ENCODE measurements around the gene ZMAT2. TPM values are rescaled to one million over a fixed set of nuclear protein-coding genes. Genes with fewer than 3 reads are reported as not detected.

ZMAT2 gene
- total RNA-seq, 1 donor from 2014 or later = 42.9 TPM

- Histone ChIP-seq H3K27me3 (ENCODE audit: low read depth) (peaks cover 9% of the 10 kb centered on the region), H3K36me3 (no peaks in the 10 kb centered on the region), H3K9me3 (peaks cover 3% of the 10 kb centered on the region), H3K4me3 (no peak overlapping the region), H3K27ac (no peak overlapping the region), H3K4me1 (no peaks in the 10 kb centered on the region)
- TF ChIP-seq CTCF (IDR thresholded peaks at IDR 0.05) = no peak
- no peak for ATAC-seq
- intact Hi-C loops (cut with DNase I) = no loop called here
- no peak for DNase-seq
Observed at GRCh38 chr5:140733098-140733497, 32.9 kb downstream of the ZMAT2 start.

GRCh38 chr5:140734354-140734753 lies 34.1 kb downstream of the ZMAT2 start:
- intact Hi-C loops (cut with DNase I) = no loop called here
- Histone ChIP-seq H3K36me3 (no peaks in the 10 kb centered on the region), H3K27ac (no peak overlapping the region), H3K9me3 (peaks cover 3% of the 10 kb centered on the region), H3K4me3 (no peak overlapping the region), H3K4me1 (no peaks in the 10 kb centered on the region), H3K27me3 (ENCODE audit: low read depth) (peaks cover 15% of the 10 kb centered on the region)
- ATAC-seq = no peak
- no peak for DNase-seq
- peak; percentile 36 for TF ChIP-seq CTCF (IDR thresholded peaks at IDR 0.05)

GRCh38 chr5:140737486-140737885 lies 37.2 kb downstream of the ZMAT2 start:
- Histone ChIP-seq H3K9me3 (peaks cover 3% of the 10 kb centered on the region), H3K27me3 (ENCODE audit: low read depth) (peaks cover 5% of the 10 kb centered on the region), H3K36me3 (no peaks in the 10 kb centered on the region), H3K4me1 (no peaks in the 10 kb centered on the region), H3K27ac (no peak overlapping the region), H3K4me3 (no peak overlapping the region)
- ATAC-seq (no peak), DNase-seq (no peak)
- intact Hi-C loops (cut with DNase I) = no loop called here
- TF ChIP-seq CTCF (IDR thresholded peaks at IDR 0.05) = no peak

GRCh38 chr5:140741967-140742366 lies 41.7 kb downstream of the ZMAT2 start:
- TF ChIP-seq CTCF (IDR thresholded peaks at IDR 0.05) = no peak
- no peaks in the 10 kb centered on the region for H3K4me1 ChIP-seq
- ATAC-seq (no peak), DNase-seq (no peak)
- H3K36me3 ChIP-seq = no peaks in the 10 kb centered on the region
- intact Hi-C loops (cut with DNase I) = no loop called here
- H3K27ac ChIP-seq = no peak overlapping the region
- peaks cover 7% of the 10 kb centered on the region for H3K9me3 ChIP-seq
- no peak overlapping the region for H3K4me3 ChIP-seq
- H3K27me3 ChIP-seq (ENCODE audit: low read depth) = peaks cover 5% of the 10 kb centered on the region

GRCh38 chr5:140753561-140753960 lies 53.3 kb downstream of the ZMAT2 start:
- Histone ChIP-seq H3K4me1 (no peaks in the 10 kb centered on the region), H3K36me3 (no peaks in the 10 kb centered on the region), H3K9me3 (peaks cover 50% of the 10 kb centered on the region), H3K27ac (no peak overlapping the region), H3K4me3 (no peak overlapping the region), H3K27me3 (ENCODE audit: low read depth) (no peaks in the 10 kb centered on the region)
- no peak for TF ChIP-seq CTCF (IDR thresholded peaks at IDR 0.05)
- intact Hi-C loops (cut with DNase I) = no loop called here
- DNase-seq = no peak
- ATAC-seq = no peak

Other genes starting within 250 kb of the ZMAT2 start
- gene EIF4EBP3, start 152.8 kb upstream of the ZMAT2 start, total RNA-seq = 19.3 TPM
- gene SRA1, start 143.0 kb upstream of the ZMAT2 start, total RNA-seq = 21.4 TPM
- 25.1 TPM for gene APBB3, start 135.8 kb upstream of the ZMAT2 start, total RNA-seq
- 71.8 TPM for gene SLC35A4, start 135.6 kb upstream of the ZMAT2 start, total RNA-seq
- 165 TPM for gene CD14, start 67.3 kb upstream of the ZMAT2 start, total RNA-seq
- 12.3 TPM for gene TMCO6, start 61.0 kb upstream of the ZMAT2 start, total RNA-seq
- gene NDUFA2, start 52.8 kb upstream of the ZMAT2 start, total RNA-seq = 53.3 TPM
- gene IK, start 52.6 kb upstream of the ZMAT2 start, total RNA-seq = 78.5 TPM
- 22.4 TPM for gene WDR55, start 35.5 kb upstream of the ZMAT2 start, total RNA-seq
- 1.2 TPM for gene DND1, start 26.9 kb upstream of the ZMAT2 start, total RNA-seq
- gene HARS1, start 9.1 kb upstream of the ZMAT2 start, total RNA-seq = 44.5 TPM
- 27.6 TPM for gene HARS2, start 9.0 kb upstream of the ZMAT2 start, total RNA-seq
- gene PCDHA1, start 85.7 kb downstream of the ZMAT2 start, total RNA-seq = not detected
- not detected for gene PCDHA2, start 94.4 kb downstream of the ZMAT2 start, total RNA-seq
- 0.77 TPM for gene PCDHA3, start 100.6 kb downstream of the ZMAT2 start, total RNA-seq
- gene PCDHA4, start 106.6 kb downstream of the ZMAT2 start, total RNA-seq = 0.59 TPM
- 0.18 TPM for gene PCDHA5, start 121.2 kb downstream of the ZMAT2 start, total RNA-seq
- gene PCDHA6, start 127.5 kb downstream of the ZMAT2 start, total RNA-seq = 0.50 TPM
- gene PCDHA7, start 133.8 kb downstream of the ZMAT2 start, total RNA-seq = 0.15 TPM
- gene PCDHA8, start 140.7 kb downstream of the ZMAT2 start, total RNA-seq = 0.38 TPM
- gene PCDHA9, start 147.9 kb downstream of the ZMAT2 start, total RNA-seq = 0.32 TPM
- 1.5 TPM for gene PCDHA10, start 155.4 kb downstream of the ZMAT2 start, total RNA-seq
- 0.38 TPM for gene PCDHA11, start 168.5 kb downstream of the ZMAT2 start, total RNA-seq
- 6.6 TPM for gene PCDHA12, start 174.9 kb downstream of the ZMAT2 start, total RNA-seq
- gene PCDHA13, start 181.7 kb downstream of the ZMAT2 start, total RNA-seq = 0.97 TPM
- gene PCDHAC1, start 225.9 kb downstream of the ZMAT2 start, total RNA-seq = 3.1 TPM

All from lower lobe of right lung (tissue), 2 donors.